Iris pigment epithelial cell (primary cell): ENCODE results near the gene ECI2.
"Not testable (repeated sequence)": the region's sequence is repeated elsewhere in the genome, so short reads cannot be mapped to it uniquely, and the experiment has no call there.

ENCODE experiments used
- DNase-seq: peaks from one replicate; pipeline ENCODE4 v3.0.0-alpha.2; 2011; ENCODE audit warnings: low read depth

The ECI2 gene

GRCh38 chr6:4102687-4103244 lies 32.6 kb downstream of the ECI2 start:
- no peak for DNase-seq

- no peak for DNase-seq
These were observed 34.1 kb downstream of the ECI2 start for GRCh38 chr6:4101298-4101697.

- DNase-seq, result no peak
These were observed 34.7 kb downstream of the ECI2 start for GRCh38 chr6:4100655-4101054.

- DNase-seq, result no peak
These were observed 42.1 kb downstream of the ECI2 start for GRCh38 chr6:4093288-4093687.

- DNase-seq, result no peak
These were observed 43.4 kb downstream of the ECI2 start for GRCh38 chr6:4091941-4092340.

GRCh38 chr6:4090043-4090442 lies 45.3 kb downstream of the ECI2 start:
- DNase-seq, result not testable (repeated sequence)

- DNase-seq, result no peak
These were observed 46.7 kb downstream of the ECI2 start for GRCh38 chr6:4088704-4089103.

GRCh38 chr6:4085332-4085700 lies 50.1 kb downstream of the ECI2 start:
- DNase-seq, result peak; percentile 55

GRCh38 chr6:4084444-4085331 lies 50.7 kb downstream of the ECI2 start:
- no peak for DNase-seq

GRCh38 chr6:4078691-4079471 lies 56.5 kb downstream of the ECI2 start, which contains the start of gene FAM217A:
Gene FAM217A (minus strand): TSS chr6:4079137. CDS start chr6:4077414, 1,723 bp downstream.
- DNase-seq, result no peak

- no peak for DNase-seq
These were observed 60.7 kb downstream of the ECI2 start for GRCh38 chr6:4074478-4075235.

- no peak for DNase-seq
These were observed 64.0 kb downstream of the ECI2 start for GRCh38 chr6:4071330-4071729.

- DNase-seq, result no peak
These were observed 66.2 kb downstream of the ECI2 start for GRCh38 chr6:4069199-4069598.

GRCh38 chr6:4067673-4068072 lies 67.7 kb downstream of the ECI2 start:
- no peak for DNase-seq

GRCh38 chr6:4066029-4066755 lies 69.2 kb downstream of the ECI2 start:
- DNase-seq, result no peak
